Ascending aorta (tissue), 2 donors: Measurements from ENCODE around the gene PPARA. TPM values are rescaled to one million over a fixed set of nuclear protein-coding genes. Genes with fewer than 3 reads are reported as not detected.

Experiments
- DNase-seq, 2 donors: peaks; one replicate each; pipeline ENCODE4 v3.0.0-alpha.2; 2019; ENCODE audit warnings: low spot score in 2 of 2
- H3K27ac ChIP-seq, 2 donors: fragments of 200-600 bp; sonication (generic); one replicate each; pipeline ENCODE4 v1.5.1; 2016 to 2017; ENCODE audit warnings: mild to moderate bottlenecking in 1 of 2
- H3K27me3 ChIP-seq: fragments of 200-600 bp; sonication (generic); one replicate; pipeline ENCODE4 v1.5.1; 2017
- H3K36me3 ChIP-seq, 2 donors: fragments of 200-600 bp; sonication (generic); one replicate each; pipeline ENCODE4 v1.5.1; 2016
- H3K4me1 ChIP-seq, 2 donors: fragments of 200-600 bp; sonication (generic); one replicate each; pipeline ENCODE4 v1.5.1; 2016 to 2017; ENCODE audit warnings: mild to moderate bottlenecking in 1 of 2
- H3K4me3 ChIP-seq, 2 donors: fragments of 200-600 bp; sonication (generic); one replicate each; pipeline ENCODE4 v1.5.1; 2016 to 2017; ENCODE audit warnings: mild to moderate bottlenecking in 1 of 2
- H3K9me3 ChIP-seq, 2 donors: fragments of 200-600 bp; sonication (generic); one replicate each; pipeline ENCODE4 v1.5.1; 2016
- CTCF ChIP-seq, 3 experiments: fragments of 200-600 bp in 2 of 3; fragments of 450-650 bp in 1 of 3; sonication (generic) in 2 of 3; IDR thresholded peaks; one replicate each; pipeline ENCODE4 v1.5.1; 2016 to 2019; ENCODE audit warnings: antibody characterized with exemption in 3 of 3, mild to moderate bottlenecking in 1 of 3, moderate library complexity in 1 of 3
- intact Hi-C: fragments of 100-400 bp; cut with DNase I; formaldehyde crosslinking; loops from one replicate; pipeline ENCODE4 v1.15.1; 2023
- total RNA-seq: library from RNA; depleted of rRNA; stranded (reverse); fragments of >200 nt; gene quantifications from one replicate; pipeline ENCODE4 v1.1.0, GENCODE V29; 2016

The PPARA gene
- total RNA-seq, 1 donor from 2014 or later: 20.1 TPM

GRCh38 chr22:46224898-46225290 lies 74.6 kb downstream of the PPARA start:
- Histone ChIP-seq H3K27me3 (no peaks in the 10 kb centered on the region), H3K4me1 (no peaks in the 10 kb centered on the region), H3K9me3 (no peaks in the 10 kb centered on the region), H3K4me3 (no peak overlapping the region), H3K27ac (no peak overlapping the region), H3K36me3 (peaks cover 23 to 32% of the 10 kb centered on the region in 2 donors)
- intact Hi-C loops: no loop called here
- no peak for TF ChIP-seq CTCF (IDR thresholded peaks at IDR 0.05)
- DNase-seq: no peak

- DNase-seq: no peak
- H3K36me3 ChIP-seq: peaks cover 20 to 27% of the 10 kb centered on the region in 2 donors
- H3K4me1 ChIP-seq: no peaks in the 10 kb centered on the region
- H3K9me3 ChIP-seq: no peaks in the 10 kb centered on the region
- intact Hi-C loops: no loop called here
- H3K4me3 ChIP-seq: no peak overlapping the region
- TF ChIP-seq CTCF (IDR thresholded peaks at IDR 0.05): no peak
- H3K27ac ChIP-seq: no peak overlapping the region
- H3K27me3 ChIP-seq: no peaks in the 10 kb centered on the region
These were observed 75.3 kb downstream of the PPARA start for GRCh38 chr22:46225631-46226030.

GRCh38 chr22:46226577-46226976 lies 76.3 kb downstream of the PPARA start:
- peaks cover 13 to 18% of the 10 kb centered on the region in 2 donors for H3K36me3 ChIP-seq
- TF ChIP-seq CTCF (IDR thresholded peaks at IDR 0.05): no peak
- intact Hi-C loops: no loop called here
- no peak for DNase-seq
- H3K4me3 ChIP-seq: no peak overlapping the region
- no peak overlapping the region for H3K27ac ChIP-seq
- no peaks in the 10 kb centered on the region for H3K9me3 ChIP-seq
- no peaks in the 10 kb centered on the region for H3K27me3 ChIP-seq
- H3K4me1 ChIP-seq: no peaks in the 10 kb centered on the region

- no peak overlapping the region for H3K27ac ChIP-seq
- H3K4me3 ChIP-seq: no peak overlapping the region
- no peaks in the 10 kb centered on the region for H3K9me3 ChIP-seq
- intact Hi-C loops: no loop called here
- H3K27me3 ChIP-seq: no peaks in the 10 kb centered on the region
- no peak for DNase-seq
- H3K36me3 ChIP-seq: peaks cover 10 to 12% of the 10 kb centered on the region in 2 donors
- TF ChIP-seq CTCF (IDR thresholded peaks at IDR 0.05): no peak
- H3K4me1 ChIP-seq: peaks cover 3 to 8% of the 10 kb centered on the region in 2 donors
These were observed 79.4 kb downstream of the PPARA start for GRCh38 chr22:46229701-46230100.

- intact Hi-C loops: no loop called here
- Histone ChIP-seq H3K4me3 (no peak overlapping the region), H3K4me1 (peaks cover 3 to 8% of the 10 kb centered on the region in 2 donors), H3K27me3 (no peaks in the 10 kb centered on the region), H3K36me3 (peaks cover 8 to 13% of the 10 kb centered on the region in 2 donors), H3K9me3 (no peaks in the 10 kb centered on the region), H3K27ac (no peak overlapping the region)
- no peak for DNase-seq
- TF ChIP-seq CTCF (IDR thresholded peaks at IDR 0.05): no peak
These were observed 80.1 kb downstream of the PPARA start for GRCh38 chr22:46230262-46230901.
